Loucy (cell line): Measurements from ENCODE around the gene CSF1R.

Source experiments
- CTCF ChIP-seq: fragments of 200-600 bp; sonication (generic); conservative IDR thresholded peaks from 2 replicates; pipeline ENCODE4 v1.5.1; 2014; ENCODE audit warnings: mild to moderate bottlenecking, antibody characterized with exemption, low read length
- EZH2phosphoT487 ChIP-seq: fragments of 200-600 bp; IDR thresholded peaks from 2 replicates; pipeline ENCODE4 v1.6.1; 2018; ENCODE audit warnings: antibody characterized with exemption, mild to moderate bottlenecking, moderate library complexity, borderline replicate concordance

- no peak for TF ChIP-seq CTCF
- TF ChIP-seq EZH2phosphoT487: no peak
Observed at GRCh38 chr5:150065346-150065745, 21.0 kb downstream of the CSF1R start.
